SU-DHL-6 (cell line): Measurements from ENCODE around the gene PSKH1.

ENCODE experiments used
- EZH2phosphoT487 ChIP-seq: fragments of 200-600 bp; sonication (generic), shearing (Covaris generic); conservative IDR thresholded peaks from 2 replicates; pipeline ENCODE4 v1.6.1; 2018; ENCODE audit warnings: mild to moderate bottlenecking, antibody characterized with exemption, low read length, moderate library complexity, mixed read lengths
- TF ChIP-seq, protein P1 (sequence below): fragments of 200-600 bp; sonication (generic); IDR thresholded peaks from one replicate; pipeline ENCODE4 v1.5.1; 2017; ENCODE audit warnings: antibody characterized with exemption, mild to moderate bottlenecking, low read length, moderate library complexity; ENCODE audit not compliant: insufficient read depth, poor library complexity, severe bottlenecking

DNA sequence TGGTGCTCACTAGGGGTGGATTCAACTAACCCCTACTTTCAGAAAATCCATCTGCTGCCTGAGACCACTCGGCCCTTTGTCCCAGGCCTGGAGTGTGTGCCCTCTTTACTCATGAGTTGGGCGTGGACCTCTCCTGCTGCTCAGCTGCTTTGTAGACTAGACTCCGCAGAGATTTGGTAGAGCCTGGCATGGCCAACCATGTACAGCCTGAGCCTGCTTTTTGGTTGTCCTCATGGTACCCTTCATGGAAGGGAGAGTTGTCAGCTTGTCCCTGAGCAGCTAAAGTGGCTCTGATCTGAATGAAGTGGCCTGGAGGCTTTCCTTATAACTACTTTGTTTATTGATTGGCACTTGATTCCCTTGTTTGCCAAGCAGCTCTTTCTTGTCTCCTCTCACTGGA is 18.7 kb upstream of the PSKH1 start:
- TF ChIP-seq EZH2phosphoT487 = no peak
- TF ChIP-seq, protein P1, sequence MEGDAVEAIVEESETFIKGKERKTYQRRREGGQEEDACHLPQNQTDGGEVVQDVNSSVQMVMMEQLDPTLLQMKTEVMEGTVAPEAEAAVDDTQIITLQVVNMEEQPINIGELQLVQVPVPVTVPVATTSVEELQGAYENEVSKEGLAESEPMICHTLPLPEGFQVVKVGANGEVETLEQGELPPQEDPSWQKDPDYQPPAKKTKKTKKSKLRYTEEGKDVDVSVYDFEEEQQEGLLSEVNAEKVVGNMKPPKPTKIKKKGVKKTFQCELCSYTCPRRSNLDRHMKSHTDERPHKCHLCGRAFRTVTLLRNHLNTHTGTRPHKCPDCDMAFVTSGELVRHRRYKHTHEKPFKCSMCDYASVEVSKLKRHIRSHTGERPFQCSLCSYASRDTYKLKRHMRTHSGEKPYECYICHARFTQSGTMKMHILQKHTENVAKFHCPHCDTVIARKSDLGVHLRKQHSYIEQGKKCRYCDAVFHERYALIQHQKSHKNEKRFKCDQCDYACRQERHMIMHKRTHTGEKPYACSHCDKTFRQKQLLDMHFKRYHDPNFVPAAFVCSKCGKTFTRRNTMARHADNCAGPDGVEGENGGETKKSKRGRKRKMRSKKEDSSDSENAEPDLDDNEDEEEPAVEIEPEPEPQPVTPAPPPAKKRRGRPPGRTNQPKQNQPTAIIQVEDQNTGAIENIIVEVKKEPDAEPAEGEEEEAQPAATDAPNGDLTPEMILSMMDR = no peak
